ENCODE data around the gene PHF20.
A peak's percentile ranks its signal among the peaks of the same experiment; 100 is the strongest.
"Not testable (repeated sequence)": the region's sequence is repeated elsewhere in the genome, so short reads cannot be mapped to it uniquely, and the experiment has no call there.

The PHF20 gene

DNA sequence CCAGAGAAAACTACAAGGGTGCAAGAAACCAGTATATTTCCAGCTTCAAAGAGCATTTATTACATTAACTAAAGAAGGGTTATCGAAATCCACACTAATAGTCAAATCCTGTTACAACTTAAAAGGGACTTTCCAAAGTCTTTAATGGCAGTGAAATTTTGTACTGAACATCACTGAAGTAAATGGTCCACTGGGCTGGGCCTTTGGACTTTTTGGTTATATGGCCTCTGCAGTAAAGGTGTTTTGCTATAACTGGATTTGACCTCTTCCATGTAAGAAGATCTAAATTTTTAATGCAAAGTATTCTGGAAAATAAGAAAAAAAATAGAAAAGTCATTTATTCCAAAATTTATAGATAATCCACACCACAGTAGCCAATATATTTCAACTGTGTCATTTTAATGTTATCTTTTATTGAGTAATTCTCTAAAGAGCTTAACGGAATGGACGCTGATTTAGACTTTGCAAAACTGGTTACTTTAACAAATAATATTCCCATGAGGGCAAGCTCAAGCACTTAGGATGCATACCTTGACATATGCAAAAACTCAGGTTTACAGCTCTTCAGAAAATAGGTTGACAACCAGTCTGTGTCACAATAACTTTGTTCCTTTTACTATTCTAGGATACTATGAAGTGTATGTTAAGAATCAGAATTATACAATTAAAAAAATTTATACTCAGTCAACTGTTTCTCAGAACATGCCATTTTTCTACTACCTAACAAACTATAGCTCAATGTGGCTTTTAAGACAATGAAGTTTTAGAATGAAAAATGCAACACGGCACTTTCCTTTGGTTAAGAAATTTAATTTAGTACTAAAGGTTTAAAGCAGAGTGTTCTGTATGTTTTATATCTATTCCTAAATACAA is 36.8 kb upstream of the PHF20 start:
- Mint-ChIP-seq H3K4me3 (peak overlapping the region; percentile 79), H3K27ac (peak overlapping the region; percentile 74), H3K4me1 (peaks cover 73% of the 10 kb centered on the region)

DNA sequence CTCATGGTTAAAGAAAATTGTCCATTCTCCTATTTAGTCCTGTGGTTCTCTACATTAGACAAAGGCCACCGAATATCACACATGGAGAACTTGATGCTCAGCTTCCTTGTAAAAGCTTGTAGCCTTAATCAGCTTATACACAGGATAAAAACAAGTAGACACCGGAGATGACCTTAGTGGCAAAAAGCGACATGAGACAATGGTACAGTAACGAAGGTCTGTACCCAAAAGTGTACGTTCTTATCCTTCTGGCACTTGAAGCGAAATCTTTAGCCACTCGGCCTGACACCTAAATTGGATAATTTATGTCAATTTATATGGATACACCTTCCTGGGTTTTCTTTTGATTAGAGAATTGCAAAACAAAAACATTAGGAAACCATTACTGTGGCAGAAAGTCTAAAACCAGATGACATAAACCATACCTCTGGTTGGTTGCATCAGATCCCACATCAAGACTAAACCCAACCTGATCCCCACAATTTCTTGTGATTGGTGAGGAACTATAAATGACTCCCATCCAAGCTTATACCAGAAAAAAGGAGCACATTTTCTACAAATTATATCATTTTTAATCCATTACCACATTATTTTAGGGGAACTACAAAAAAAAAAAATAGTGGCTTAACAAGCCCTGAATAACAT is 35.9 kb upstream of the PHF20 start:
- H3K4me1 Mint-ChIP-seq = peaks cover 70% of the 10 kb centered on the region
- H3K27me3 Mint-ChIP-seq = no peaks in the 10 kb centered on the region
- peak overlapping the region; percentile 87 for H3K27ac Mint-ChIP-seq
- no peaks in the 10 kb centered on the region for H3K9me3 Mint-ChIP-seq
- H3K4me3 Mint-ChIP-seq = peak overlapping the region; percentile 79
- H3K36me3 Mint-ChIP-seq = peaks cover 41% of the 10 kb centered on the region

More for the DNA sequence above, 36.8 kb upstream of the PHF20 start:
- Mint-ChIP-seq H3K27me3 (no peaks in the 10 kb centered on the region), H3K9me3 (no peaks in the 10 kb centered on the region), H3K36me3 (peaks cover 33% of the 10 kb centered on the region)

DNA sequence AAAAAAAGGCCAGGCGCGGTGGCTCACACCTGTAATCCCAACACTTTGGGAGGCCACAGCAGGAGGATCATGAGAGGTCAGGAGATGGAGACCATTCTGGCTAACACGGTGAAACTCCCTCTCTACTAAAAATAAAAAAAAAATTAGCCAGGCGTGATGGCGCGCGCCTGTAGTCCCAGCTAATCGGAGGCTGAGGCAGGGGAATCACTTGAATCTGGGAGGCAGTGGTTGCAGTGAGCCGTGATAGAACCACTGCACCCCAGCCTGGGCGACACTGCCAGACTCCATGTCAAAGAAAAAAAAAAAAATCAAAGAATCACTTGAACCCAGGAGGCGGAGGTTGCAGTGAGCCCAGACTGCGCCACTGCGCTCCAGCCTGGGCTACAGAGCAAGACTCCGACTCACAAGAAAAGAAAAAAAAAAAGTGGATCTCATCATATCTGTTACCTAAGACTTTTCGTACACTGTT is 33.9 kb upstream of the PHF20 start:
- peaks cover 40% of the 10 kb centered on the region for H3K36me3 Mint-ChIP-seq
- H3K27ac Mint-ChIP-seq = peak overlapping the region; percentile 94
- peak overlapping the region; percentile 91 for H3K4me3 Mint-ChIP-seq
- H3K4me1 Mint-ChIP-seq = peaks cover 56% of the 10 kb centered on the region
- H3K9me3 Mint-ChIP-seq = no peaks in the 10 kb centered on the region
- H3K27me3 Mint-ChIP-seq = no peaks in the 10 kb centered on the region

DNA sequence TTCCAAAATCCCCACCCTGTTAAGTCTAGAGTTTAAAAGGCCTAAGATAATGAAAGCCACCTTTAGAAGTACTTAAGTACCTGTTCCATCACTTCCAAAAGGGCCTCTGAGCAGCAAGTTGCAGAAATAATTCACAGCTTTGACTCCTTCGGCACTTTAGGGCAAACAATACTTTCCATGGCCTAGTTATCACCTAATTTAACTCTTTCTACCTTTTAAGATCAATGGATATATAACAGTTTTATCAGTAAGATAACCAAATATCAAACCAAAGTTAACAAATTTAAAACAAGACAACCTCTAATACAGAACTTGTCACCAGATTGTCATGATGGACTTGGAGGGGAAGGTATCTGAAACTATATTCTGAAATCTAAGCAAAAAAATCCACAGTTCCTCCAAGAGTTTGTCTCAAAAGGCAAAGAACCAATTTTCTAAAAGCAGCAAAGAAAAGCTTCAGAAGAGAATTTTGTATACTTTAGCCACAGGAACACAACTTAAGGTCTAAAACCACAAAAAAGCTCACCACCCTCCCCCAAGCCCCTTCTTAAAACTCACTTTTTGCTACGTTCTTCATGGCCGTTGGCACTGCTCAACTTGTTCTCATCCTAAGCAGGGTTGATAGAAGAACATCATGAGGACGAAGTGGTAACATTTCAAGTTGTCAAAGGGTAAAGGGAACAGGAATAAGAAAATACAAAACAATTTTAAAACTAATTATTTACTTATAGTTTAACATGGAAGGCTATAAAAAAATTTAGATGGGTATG is 33.2 kb upstream of the PHF20 start:
- Mint-ChIP-seq H3K27me3 (no peaks in the 10 kb centered on the region), H3K9me3 (no peaks in the 10 kb centered on the region), H3K27ac (peak overlapping the region; percentile 94), H3K4me3 (peak overlapping the region; percentile 91), H3K4me1 (peaks cover 56% of the 10 kb centered on the region), H3K36me3 (peaks cover 39% of the 10 kb centered on the region)

DNA sequence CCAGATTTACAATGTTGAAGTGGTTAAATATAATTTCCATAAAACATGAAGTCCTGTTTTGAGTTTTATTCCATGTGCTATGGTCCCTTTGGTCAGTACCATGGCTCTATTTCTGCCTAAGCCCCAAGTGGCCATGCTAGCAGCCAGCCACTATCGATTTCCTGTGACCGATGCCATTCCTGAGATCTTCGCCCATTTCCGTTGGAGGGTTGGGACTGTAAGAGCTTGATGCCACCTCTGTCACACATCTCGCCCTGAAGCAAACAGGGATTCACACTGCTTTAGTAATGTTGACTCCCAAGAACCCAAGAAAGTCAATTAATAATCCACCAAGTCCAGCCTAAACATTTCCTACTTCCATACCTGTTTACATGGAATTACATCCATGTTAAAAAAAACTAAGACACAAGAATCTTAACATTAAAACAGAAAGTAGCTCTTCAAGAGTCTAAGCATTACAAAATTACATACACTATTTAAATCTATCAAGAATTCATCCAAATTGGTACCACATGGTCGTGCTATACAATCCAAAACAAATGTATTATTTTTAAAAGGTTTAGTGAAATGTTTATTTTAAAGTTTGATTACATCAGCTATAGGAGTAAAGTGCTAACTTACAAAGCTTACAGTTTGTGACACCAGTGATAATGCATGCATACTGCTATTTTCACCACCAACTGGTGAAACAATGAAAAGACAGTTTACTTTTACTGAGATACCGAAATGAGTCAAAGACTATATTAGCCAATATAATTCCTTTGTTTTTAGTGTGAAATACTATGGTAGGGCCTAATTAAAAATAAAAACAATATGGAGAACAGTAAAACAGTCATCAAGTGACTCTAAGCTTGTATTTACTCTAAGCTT is 32.3 kb upstream of the PHF20 start:
- Mint-ChIP-seq H3K36me3 (peaks cover 32% of the 10 kb centered on the region), H3K27me3 (no peaks in the 10 kb centered on the region), H3K4me1 (peaks cover 56% of the 10 kb centered on the region), H3K4me3 (peak overlapping the region; percentile 100), H3K9me3 (no peaks in the 10 kb centered on the region), H3K27ac (peak overlapping the region; percentile 93)

- H3K4me3 Mint-ChIP-seq = peak within 1 kb of the TSS; percentile 100
- H3K27ac Mint-ChIP-seq = peak within 1 kb of the TSS; percentile 100
- peaks cover 42% of the 10 kb centered on the region for H3K4me1 Mint-ChIP-seq
- no peaks in the 10 kb centered on the region for H3K9me3 Mint-ChIP-seq
- no peaks in the 10 kb centered on the region for H3K27me3 Mint-ChIP-seq
- peaks cover 27% of the 10 kb centered on the region for H3K36me3 Mint-ChIP-seq
These were observed 29.7 kb upstream of the PHF20 start, which contains the start of gene RBM39 for GRCh38 chr20:35741892-35742740. Gene RBM39, minus strand, starts transcription at chr20:35742260. Its CDS starts 1,386 bp downstream, at chr20:35740874.

- Mint-ChIP-seq H3K27me3 (no peaks in the 10 kb centered on the region), H3K27ac (peak overlapping the region; percentile 100), H3K4me3 (peak overlapping the region; percentile 100), H3K36me3 (peaks cover 27% of the 10 kb centered on the region), H3K4me1 (peaks cover 41% of the 10 kb centered on the region), H3K9me3 (no peaks in the 10 kb centered on the region)
These were observed 28.9 kb upstream of the PHF20 start for GRCh38 chr20:35742741-35743523.

- peaks cover 34% of the 10 kb centered on the region for H3K4me1 Mint-ChIP-seq
- H3K36me3 Mint-ChIP-seq = peaks cover 20% of the 10 kb centered on the region
- H3K27me3 Mint-ChIP-seq = no peaks in the 10 kb centered on the region
- H3K9me3 Mint-ChIP-seq = no peaks in the 10 kb centered on the region
- peak overlapping the region; percentile 100 for H3K4me3 Mint-ChIP-seq
- peak overlapping the region; percentile 100 for H3K27ac Mint-ChIP-seq
These were observed 27.9 kb upstream of the PHF20 start for GRCh38 chr20:35743693-35744491.

GRCh38 chr20:35744492-35744841 is 27.3 kb upstream of the PHF20 start:
- peak overlapping the region; percentile 100 for H3K4me3 Mint-ChIP-seq
- H3K36me3 Mint-ChIP-seq = peaks cover 17% of the 10 kb centered on the region
- peaks cover 30% of the 10 kb centered on the region for H3K4me1 Mint-ChIP-seq
- H3K27ac Mint-ChIP-seq = peak overlapping the region; percentile 100
- H3K27me3 Mint-ChIP-seq, H3K9me3 Mint-ChIP-seq: not testable (repeated sequence)

DNA sequence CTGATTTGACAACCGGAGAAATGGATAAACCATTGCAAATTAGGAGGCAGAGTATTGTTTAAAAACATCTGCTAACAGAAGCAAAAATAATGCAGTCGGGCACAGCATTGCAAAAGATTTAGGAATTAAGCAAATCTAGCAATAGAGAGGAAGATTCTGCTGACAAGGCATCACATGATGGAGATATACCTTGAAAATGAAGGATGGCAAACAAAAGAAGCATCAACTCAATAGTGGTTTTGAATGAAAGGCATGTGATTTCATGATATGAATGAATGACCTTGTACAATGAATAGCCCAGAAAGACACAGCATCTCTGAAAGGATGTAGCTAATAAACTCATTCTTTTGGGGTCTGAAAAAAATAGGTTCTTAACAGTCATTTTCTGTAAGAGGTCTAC is 21.2 kb upstream of the PHF20 start:
- H3K36me3 Mint-ChIP-seq = no peaks in the 10 kb centered on the region
- no peak overlapping the region for H3K27ac Mint-ChIP-seq
- no peaks in the 10 kb centered on the region for H3K27me3 Mint-ChIP-seq
- H3K4me3 Mint-ChIP-seq = no peak overlapping the region
- H3K4me1 Mint-ChIP-seq = no peaks in the 10 kb centered on the region
- H3K9me3 Mint-ChIP-seq = no peaks in the 10 kb centered on the region

- Mint-ChIP-seq H3K27ac (no peak overlapping the region), H3K4me1 (peaks cover 7% of the 10 kb centered on the region), H3K36me3 (no peaks in the 10 kb centered on the region), H3K9me3 (no peaks in the 10 kb centered on the region), H3K4me3 (no peak overlapping the region), H3K27me3 (no peaks in the 10 kb centered on the region)
These were observed 15.4 kb upstream of the PHF20 start for GRCh38 chr20:35756404-35756803.

DNA sequence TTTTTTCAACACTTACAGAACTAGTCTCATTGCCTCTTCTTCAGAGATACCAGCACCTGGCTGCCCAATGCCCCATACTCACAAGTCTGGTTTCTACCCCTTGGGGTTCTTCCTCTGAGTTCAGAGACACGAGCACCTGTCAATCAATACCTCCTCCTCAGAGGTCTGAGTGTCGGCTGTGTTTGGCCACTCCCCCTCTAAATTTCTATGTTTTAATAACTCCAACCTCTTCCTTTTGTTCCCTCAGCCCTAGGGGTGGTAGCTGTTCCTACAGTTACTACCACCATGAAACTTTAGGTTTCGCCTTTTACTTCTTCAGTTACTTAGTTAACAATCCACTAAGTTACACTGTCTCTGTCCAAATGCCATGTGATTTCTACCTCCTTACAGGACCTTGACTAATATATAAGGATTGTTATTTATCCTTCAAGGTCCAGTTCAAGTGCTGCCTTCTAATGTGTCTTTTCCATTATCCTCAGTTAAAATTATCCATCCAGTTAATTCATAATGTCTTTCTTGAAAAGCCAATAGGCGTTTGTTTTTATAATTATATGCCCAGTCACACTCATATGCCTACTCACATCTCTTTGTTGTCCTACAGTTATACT is 14.6 kb upstream of the PHF20 start:
- Mint-ChIP-seq H3K4me3 (no peak overlapping the region), H3K27me3 (no peaks in the 10 kb centered on the region), H3K9me3 (no peaks in the 10 kb centered on the region), H3K4me1 (peaks cover 7% of the 10 kb centered on the region), H3K27ac (peak overlapping the region; percentile 60), H3K36me3 (no peaks in the 10 kb centered on the region)

DNA sequence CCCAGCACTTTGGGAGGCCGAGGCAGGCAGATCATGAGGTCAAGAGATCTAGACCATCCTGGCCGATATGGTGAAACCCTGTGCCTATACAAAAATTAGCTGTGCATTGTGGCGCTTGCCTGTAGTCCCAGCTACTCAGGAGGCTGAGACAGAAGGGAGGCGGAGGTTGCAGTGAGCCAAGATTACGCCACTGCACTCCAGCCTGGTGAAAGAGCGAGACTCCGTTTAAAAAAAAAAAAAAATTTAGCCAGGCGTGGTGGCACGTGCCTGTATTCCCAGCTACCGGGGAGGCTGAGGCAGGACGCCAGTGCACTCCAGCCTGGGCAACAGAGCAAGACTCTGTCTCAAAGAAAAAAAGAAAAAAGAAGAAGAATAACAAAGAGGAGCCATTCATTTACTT is 10.3 kb upstream of the PHF20 start:
- Mint-ChIP-seq H3K27ac (peak overlapping the region; percentile 4), H3K4me1 (peaks cover 23% of the 10 kb centered on the region)
- H3K36me3 Mint-ChIP-seq, H3K9me3 Mint-ChIP-seq, H3K4me3 Mint-ChIP-seq, H3K27me3 Mint-ChIP-seq: not testable (repeated sequence)
